Mesendoderm (in vitro differentiated cells): ENCODE measurements around the gene HIVEP1.

Experiments
- DNase-seq: peaks from one replicate; pipeline ENCODE4 v3.0.0; 2013
- H2AK5ac ChIP-seq: 2 replicates; pipeline ENCODE4 v1.6.1; 2013; ENCODE audit warnings: low read length, inconsistent platforms
- H2BK120ac ChIP-seq: 2 replicates; pipeline ENCODE4 v1.6.1; 2013; ENCODE audit warnings: low read depth, mild to moderate bottlenecking, low read length, moderate library complexity, mixed read lengths
- H2BK15ac ChIP-seq: replicated peaks from 2 replicates; pipeline ENCODE4 v1.6.1; 2013; ENCODE audit warnings: low read depth, mild to moderate bottlenecking, moderate library complexity
- H2BK5ac ChIP-seq: 2 replicates; pipeline ENCODE4 v1.6.1; 2013; ENCODE audit warnings: low read length, inconsistent platforms
- H3K18ac ChIP-seq: 2 replicates; pipeline ENCODE4 v1.6.1; 2013; ENCODE audit warnings: mild to moderate bottlenecking, low read length, mixed read lengths
- H3K23ac ChIP-seq: one replicate; pipeline ENCODE4 v1.6.1; 2013; ENCODE audit warnings: low read length
- H3K27ac ChIP-seq: 2 replicates; pipeline ENCODE4 v1.5.1; 2013; ENCODE audit warnings: low read depth, mild to moderate bottlenecking, inconsistent platforms, low read length, moderate library complexity
- H3K27me3 ChIP-seq: 2 replicates; pipeline ENCODE4 v1.6.1; 2013; ENCODE audit warnings: low read length, control low read depth, mild to moderate bottlenecking, inconsistent platforms; ENCODE audit not compliant: insufficient read depth, poor library complexity
- H3K36me3 ChIP-seq: 2 replicates; pipeline ENCODE4 v1.6.1; 2013; ENCODE audit warnings: low read length, inconsistent platforms; ENCODE audit not compliant: control insufficient read depth, insufficient read depth
- H3K4ac ChIP-seq: one replicate; pipeline ENCODE4 v1.6.1; 2013; ENCODE audit warnings: low read depth, mild to moderate bottlenecking, low read length, moderate library complexity
- H3K4me1 ChIP-seq: 2 replicates; pipeline ENCODE4 v1.6.1; 2013; ENCODE audit warnings: low read depth, low read length, inconsistent platforms; ENCODE audit not compliant: control insufficient read depth
- H3K4me2 ChIP-seq: 2 replicates; pipeline ENCODE4 v1.6.1; 2013; ENCODE audit warnings: low read length
- H3K4me3 ChIP-seq: 2 replicates; pipeline ENCODE4 v1.5.1; 2013; ENCODE audit warnings: mild to moderate bottlenecking, low read length
- H3K56ac ChIP-seq: one replicate; pipeline ENCODE4 v1.6.1; 2013; ENCODE audit warnings: low read length
- H3K79me1 ChIP-seq: 2 replicates; pipeline ENCODE4 v1.6.1; 2013; ENCODE audit warnings: low read length, inconsistent platforms
- H3K79me2 ChIP-seq: 2 replicates; pipeline ENCODE4 v1.6.1; 2013; ENCODE audit warnings: mild to moderate bottlenecking, low read length; ENCODE audit not compliant: control insufficient read depth, insufficient read depth
- H3K9ac ChIP-seq: 2 replicates; pipeline ENCODE4 v1.6.1; 2013; ENCODE audit warnings: low read length, inconsistent platforms
- H4K5ac ChIP-seq: one replicate; pipeline ENCODE4 v1.6.1; 2013; ENCODE audit warnings: low read length
- H4K8ac ChIP-seq: one replicate; pipeline ENCODE4 v1.6.1; 2013; ENCODE audit warnings: low read depth, mild to moderate bottlenecking, control low read depth, low read length, moderate library complexity
- WGBS: extraction: QIAGEN DNeasy Blood & Tissue Kit; methylation state at CpG from one replicate; pipeline ENCODE4 v1.1.7; 2013; ENCODE audit warnings: low lambda C conversion rate, missing lambda C conversion rate; ENCODE audit not compliant: insufficient coverage; ENCODE audit errors: extremely low coverage; 5-methylcytosine and 5-hydroxymethylcytosine counted together

Gene HIVEP1

DNA sequence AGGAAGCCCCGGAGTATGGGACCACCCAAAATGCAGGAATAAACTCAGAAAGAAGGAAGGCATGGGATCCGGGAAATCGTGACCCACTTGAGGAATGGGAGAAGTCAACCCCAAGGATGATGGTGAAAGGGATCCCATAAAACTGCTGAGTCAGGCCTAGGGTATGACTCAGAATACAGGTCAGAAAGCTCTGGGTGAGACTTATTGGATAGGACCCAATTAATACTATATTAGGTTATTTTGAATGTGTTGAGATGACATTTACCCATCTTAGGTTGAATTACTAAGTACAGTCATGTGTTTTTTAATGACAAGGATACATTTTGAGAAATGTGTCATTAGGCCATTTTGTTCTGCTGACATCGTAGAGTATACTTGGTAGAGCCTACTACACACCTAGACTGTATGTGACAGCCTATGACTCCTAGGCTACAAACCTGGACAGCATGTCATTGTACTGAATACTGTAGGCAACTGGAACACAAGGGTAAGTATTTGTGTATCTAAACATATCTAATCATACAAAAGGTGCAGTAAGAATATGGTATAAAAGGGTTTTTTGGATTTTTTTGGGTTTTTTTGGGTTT, 17.1 kb upstream of the HIVEP1 start:
- Histone ChIP-seq H2BK15ac (no peak overlapping the region), H3K27me3 (no peaks in the 10 kb centered on the region), H3K18ac (no peak overlapping the region), H3K4me3 (no peak overlapping the region), H3K79me1 (no peaks in the 10 kb centered on the region), H3K23ac (no peak overlapping the region), H3K4me2 (no peak overlapping the region), H3K4ac (no peak overlapping the region), H4K8ac (no peak overlapping the region), H3K4me1 (no peaks in the 10 kb centered on the region), H4K5ac (no peak overlapping the region), H3K9ac (no peak overlapping the region), H3K56ac (no peak overlapping the region), H3K79me2 (no peaks in the 10 kb centered on the region), H3K36me3 (no peaks in the 10 kb centered on the region), H2BK5ac (no peak overlapping the region), H2AK5ac (no peak overlapping the region), H3K27ac (no peak overlapping the region), H2BK120ac (no peak overlapping the region)
- DNase-seq = no peak
- no CpG with 5 or more reads among the region's 4 CpGs for WGBS

DNA sequence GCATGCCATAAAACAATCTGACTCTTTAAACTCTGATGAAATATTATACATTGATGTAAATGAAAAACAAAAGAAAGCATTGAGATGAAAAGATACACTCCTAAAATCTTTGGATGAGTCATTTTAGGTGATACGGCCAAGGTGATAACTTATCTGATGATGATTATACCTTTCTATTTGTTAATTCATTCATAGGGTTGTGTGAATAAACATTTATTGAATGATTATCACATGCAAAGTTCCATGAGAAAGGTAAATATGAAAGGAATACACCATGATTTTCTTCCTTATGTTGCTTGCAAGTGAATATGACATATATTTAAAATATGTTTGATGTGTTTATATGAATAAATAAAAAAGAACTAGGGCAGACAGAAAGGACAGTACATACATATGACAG, 15.4 kb upstream of the HIVEP1 start:
- Histone ChIP-seq H2AK5ac (no peak overlapping the region), H3K4me3 (no peak overlapping the region), H2BK15ac (no peak overlapping the region), H2BK5ac (no peak overlapping the region), H4K5ac (no peak overlapping the region), H3K18ac (no peak overlapping the region), H3K36me3 (no peaks in the 10 kb centered on the region), H2BK120ac (no peak overlapping the region), H3K23ac (no peak overlapping the region), H3K27ac (no peak overlapping the region), H3K4me1 (no peaks in the 10 kb centered on the region), H3K56ac (no peak overlapping the region), H3K4me2 (no peak overlapping the region), H3K79me2 (no peaks in the 10 kb centered on the region), H4K8ac (no peak overlapping the region), H3K9ac (no peak overlapping the region), H3K79me1 (no peaks in the 10 kb centered on the region), H3K27me3 (no peaks in the 10 kb centered on the region), H3K4ac (no peak overlapping the region)
- DNase-seq = no peak
- no CpG with 5 or more reads among the region's 1 CpG for WGBS

DNA sequence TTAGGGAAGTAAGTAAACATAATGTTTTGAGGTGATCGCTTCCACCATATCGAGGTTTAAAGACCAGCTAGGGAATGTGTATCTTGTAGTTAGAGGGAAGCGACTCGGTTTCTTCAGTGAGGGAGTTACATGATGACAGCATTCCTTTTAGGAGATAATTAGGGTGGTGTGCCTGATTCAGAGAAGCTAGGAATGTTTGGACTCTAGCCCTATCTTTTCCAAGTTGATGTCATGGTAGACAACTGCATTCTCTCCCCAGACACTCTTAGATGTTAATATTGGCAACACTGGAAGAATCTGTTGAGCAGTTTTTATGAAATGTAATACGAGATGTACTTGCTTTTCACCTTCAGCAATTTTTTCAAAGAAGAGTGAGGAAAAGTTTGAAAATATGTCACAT, 12.9 kb upstream of the HIVEP1 start:
- Histone ChIP-seq H3K79me1 (no peaks in the 10 kb centered on the region), H3K4me3 (no peak overlapping the region), H3K4ac (no peak overlapping the region), H3K9ac (no peak overlapping the region), H2AK5ac (no peak overlapping the region), H3K18ac (no peak overlapping the region), H2BK15ac (no peak overlapping the region), H3K36me3 (no peaks in the 10 kb centered on the region), H3K56ac (no peak overlapping the region), H3K79me2 (no peaks in the 10 kb centered on the region), H3K27me3 (no peaks in the 10 kb centered on the region), H3K23ac (no peak overlapping the region), H4K8ac (no peak overlapping the region), H4K5ac (no peak overlapping the region), H3K4me1 (no peaks in the 10 kb centered on the region), H3K4me2 (no peak overlapping the region), H3K27ac (no peak overlapping the region), H2BK120ac (no peak overlapping the region), H2BK5ac (no peak overlapping the region)
- DNase-seq = no peak
- WGBS = no CpG with 5 or more reads among the region's 5 CpGs

DNA sequence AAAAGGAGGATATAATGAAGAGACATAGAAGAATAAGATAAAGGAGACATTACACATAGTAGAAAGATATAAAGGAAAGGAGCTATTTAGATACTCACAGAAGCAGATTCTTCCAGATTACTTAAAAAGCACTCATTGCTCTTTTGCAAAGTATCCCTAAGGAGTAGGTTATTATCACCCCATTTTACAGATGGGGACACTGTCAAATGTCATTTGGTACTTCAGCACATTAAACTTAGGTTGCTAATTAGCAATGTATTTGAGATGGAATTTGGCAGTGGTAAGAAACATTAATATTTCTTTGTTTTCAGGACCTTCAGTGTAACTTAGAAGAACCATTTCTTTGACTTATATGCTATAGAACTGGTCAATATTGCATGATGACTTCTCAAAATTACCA, 11.9 kb upstream of the HIVEP1 start:
- Histone ChIP-seq H3K23ac (no peak overlapping the region), H2AK5ac (no peak overlapping the region), H3K79me1 (no peaks in the 10 kb centered on the region), H2BK120ac (no peak overlapping the region), H3K9ac (no peak overlapping the region), H2BK15ac (no peak overlapping the region), H3K79me2 (no peaks in the 10 kb centered on the region), H3K56ac (no peak overlapping the region), H3K4me1 (no peaks in the 10 kb centered on the region), H3K27ac (no peak overlapping the region), H3K4me2 (no peak overlapping the region), H3K36me3 (no peaks in the 10 kb centered on the region), H4K5ac (no peak overlapping the region), H3K18ac (no peak overlapping the region), H3K4me3 (no peak overlapping the region), H3K4ac (no peak overlapping the region), H3K27me3 (no peaks in the 10 kb centered on the region), H2BK5ac (no peak overlapping the region), H4K8ac (no peak overlapping the region)
- no peak for DNase-seq

DNA sequence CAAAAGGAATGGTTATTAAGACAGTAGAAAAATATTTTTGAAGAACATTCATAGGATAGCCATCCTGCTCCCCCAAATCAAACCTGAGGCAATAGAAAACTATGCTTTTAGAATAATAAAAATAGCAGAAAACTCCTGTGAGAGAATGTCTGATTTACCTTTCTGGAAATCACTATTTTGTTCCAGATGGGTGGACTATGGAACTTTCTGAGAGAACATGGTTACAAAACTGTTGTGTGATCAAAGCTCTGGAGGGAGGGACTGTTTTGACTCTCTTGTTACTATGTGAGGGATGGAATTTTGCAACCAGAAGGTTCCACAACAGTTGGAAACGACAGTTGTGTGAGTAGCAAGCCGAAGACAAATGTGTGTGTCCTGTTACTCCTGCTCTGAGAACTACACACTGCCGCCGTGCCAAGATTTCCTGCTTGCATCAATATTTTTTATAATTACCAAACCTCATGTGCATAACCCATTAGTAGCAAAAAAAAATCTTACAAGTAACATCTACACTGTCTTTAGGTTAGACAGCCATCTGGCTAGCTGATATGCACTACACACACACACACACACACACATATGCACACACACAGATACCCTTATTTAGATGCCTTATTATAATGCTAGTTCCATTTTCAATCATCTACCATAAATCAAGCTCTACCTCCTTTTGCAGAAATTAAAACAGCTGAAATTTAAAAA, 11.0 kb upstream of the HIVEP1 start:
- Histone ChIP-seq H3K9ac (no peak overlapping the region), H3K36me3 (no peaks in the 10 kb centered on the region), H3K18ac (no peak overlapping the region), H3K79me1 (no peaks in the 10 kb centered on the region), H3K27me3 (no peaks in the 10 kb centered on the region), H2BK15ac (no peak overlapping the region), H3K27ac (no peak overlapping the region), H3K4ac (no peak overlapping the region), H2BK5ac (no peak overlapping the region), H3K4me3 (no peak overlapping the region), H2BK120ac (no peak overlapping the region), H3K23ac (no peak overlapping the region), H4K8ac (no peak overlapping the region), H3K79me2 (no peaks in the 10 kb centered on the region), H3K56ac (no peak overlapping the region), H3K4me2 (no peak overlapping the region), H2AK5ac (no peak overlapping the region), H4K5ac (no peak overlapping the region), H3K4me1 (no peaks in the 10 kb centered on the region)
- DNase-seq = no peak
- no CpG with 5 or more reads among the region's 4 CpGs for WGBS
